SK-N-SH treated with all-trans-retinoic acid at 6 μM for 48 hours (cell line): ENCODE data around the gene NAP1L4.

Source experiments
- CSDC2 ChIP-seq: fragments of 250-450 bp; sonication (Bioruptor Pico); IDR thresholded peaks from 2 replicates; pipeline ENCODE4 v1.5.0; 2020; ENCODE audit warnings: mild to moderate bottlenecking, moderate library complexity
- PPARA ChIP-seq: fragments of 250-450 bp; sonication (Bioruptor Pico); IDR thresholded peaks from 2 replicates; pipeline ENCODE4 v1.5.0; 2020; ENCODE audit warnings: mild to moderate bottlenecking, borderline replicate concordance
- TOX ChIP-seq: fragments of 250-450 bp; sonication (Bioruptor Pico); IDR thresholded peaks from 2 replicates; pipeline ENCODE4 v1.8.0; 2021; ENCODE audit warnings: mild to moderate bottlenecking, moderate library complexity, borderline replicate concordance
- ZC3H10 ChIP-seq: fragments of 250-450 bp; sonication (Bioruptor Pico); IDR thresholded peaks from 2 replicates; pipeline ENCODE4 v1.5.1; 2021; ENCODE audit warnings: mild to moderate bottlenecking, moderate library complexity

DNA sequence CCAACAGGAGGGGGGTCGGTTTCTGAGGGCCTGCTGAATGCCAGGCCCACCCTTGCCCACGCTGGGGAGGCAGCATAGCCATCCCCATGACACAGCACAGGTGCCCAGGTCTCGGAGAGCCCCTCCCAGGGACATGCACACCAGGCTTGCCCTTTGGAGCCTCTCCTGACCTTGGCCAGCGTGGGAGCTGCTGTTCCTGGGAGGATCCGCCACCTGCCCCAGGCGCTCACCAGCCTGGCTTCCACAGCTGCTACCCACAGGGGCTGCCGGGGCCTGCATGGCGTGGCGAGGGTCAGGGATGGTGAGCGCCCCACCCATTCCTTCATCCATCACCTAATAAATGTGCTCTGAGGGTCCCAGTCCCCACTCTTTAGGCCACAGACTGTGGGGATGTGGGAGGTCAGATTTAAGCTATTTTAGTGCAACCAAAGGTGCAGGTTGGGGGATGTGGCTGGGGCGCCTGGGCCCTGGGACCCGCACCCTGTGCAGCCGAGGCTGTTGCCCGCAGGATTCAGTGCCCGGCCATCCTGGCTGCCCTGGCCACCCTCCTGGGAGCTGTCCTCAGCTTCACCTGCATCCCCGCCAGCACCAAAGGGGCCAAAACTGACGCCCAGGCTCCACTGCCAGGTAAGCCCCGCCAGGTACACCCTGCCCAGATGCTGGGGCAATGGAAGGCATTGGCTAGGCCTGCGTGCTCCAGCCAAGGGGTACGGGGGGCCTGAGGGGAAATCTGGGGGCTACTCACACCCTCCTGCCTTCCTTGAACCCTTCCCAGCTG, 75.8 kb downstream of the NAP1L4 start:
- TF ChIP-seq ZC3H10 (CRISPR knock-in tag) (no peak), CSDC2 (no peak), TOX (no peak), PPARA (CRISPR knock-in tag) (no peak)
